HG03066 (cell line): ENCODE measurements around the gene HBA2.
"Not testable (repeated sequence)": the region's sequence is repeated elsewhere in the genome, so short reads cannot be mapped to it uniquely, and the experiment has no call there.

ENCODE experiments used
- ATAC-seq: cut with Tn5 transposase; IDR thresholded peaks from one replicate; pipeline ENCODE4 v1.9.1; 2021; ENCODE audit warnings: low read depth; ENCODE audit not compliant: unreplicated experiment

The HBA2 gene

DNA sequence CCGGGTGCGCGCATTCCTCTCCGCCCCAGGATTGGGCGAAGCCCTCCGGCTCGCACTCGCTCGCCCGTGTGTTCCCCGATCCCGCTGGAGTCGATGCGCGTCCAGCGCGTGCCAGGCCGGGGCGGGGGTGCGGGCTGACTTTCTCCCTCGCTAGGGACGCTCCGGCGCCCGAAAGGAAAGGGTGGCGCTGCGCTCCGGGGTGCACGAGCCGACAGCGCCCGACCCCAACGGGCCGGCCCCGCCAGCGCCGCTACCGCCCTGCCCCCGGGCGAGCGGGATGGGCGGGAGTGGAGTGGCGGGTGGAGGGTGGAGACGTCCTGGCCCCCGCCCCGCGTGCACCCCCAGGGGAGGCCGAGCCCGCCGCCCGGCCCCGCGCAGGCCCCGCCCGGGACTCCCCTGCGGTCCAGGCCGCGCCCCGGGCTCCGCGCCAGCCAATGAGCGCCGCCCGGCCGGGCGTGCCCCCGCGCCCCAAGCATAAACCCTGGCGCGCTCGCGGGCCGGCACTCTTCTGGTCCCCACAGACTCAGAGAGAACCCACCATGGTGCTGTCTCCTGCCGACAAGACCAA, at the start of gene HBA2:
Gene HBA2 (plus strand): TSS at position 503 of the 568 bp plus-strand sequence. CDS start 37 bp downstream, at position 540.
- ATAC-seq: not testable (repeated sequence)

DNA sequence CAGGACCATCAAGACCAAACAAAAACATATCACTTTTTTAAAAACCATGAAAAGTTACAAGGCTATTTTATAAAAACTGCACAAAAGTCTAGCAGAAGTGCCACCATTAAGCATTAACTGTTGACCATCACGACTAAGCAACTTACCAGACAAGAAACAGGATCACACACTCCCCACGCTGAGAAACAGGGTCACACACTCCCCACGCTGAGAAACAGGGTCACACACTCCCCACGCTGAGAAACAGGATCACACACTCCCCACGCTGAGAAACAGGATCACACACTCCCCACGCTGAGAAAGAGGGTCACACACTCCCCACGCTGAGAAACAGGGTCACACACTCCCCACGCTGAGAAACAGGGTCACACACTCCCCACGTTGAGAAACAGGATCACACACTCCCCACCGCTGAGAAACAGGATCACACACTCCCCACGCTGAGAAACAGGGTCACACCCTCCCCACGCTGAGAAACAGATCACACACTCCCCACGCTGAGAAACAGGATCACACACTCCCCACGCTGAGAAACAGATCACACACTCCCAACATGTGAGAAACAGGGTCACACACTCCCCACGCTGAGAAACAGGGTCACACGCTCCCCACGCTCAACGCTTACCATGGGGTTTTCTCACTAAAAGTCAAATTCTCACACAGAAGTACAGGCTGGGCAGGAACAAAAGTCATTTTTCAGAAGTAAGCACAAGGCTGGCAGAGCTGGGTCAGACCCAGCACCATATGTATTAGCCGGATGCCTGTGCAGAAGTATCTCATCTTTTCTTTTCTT, 48.9 kb upstream of the HBA2 start:
- ATAC-seq: not testable (repeated sequence)

DNA sequence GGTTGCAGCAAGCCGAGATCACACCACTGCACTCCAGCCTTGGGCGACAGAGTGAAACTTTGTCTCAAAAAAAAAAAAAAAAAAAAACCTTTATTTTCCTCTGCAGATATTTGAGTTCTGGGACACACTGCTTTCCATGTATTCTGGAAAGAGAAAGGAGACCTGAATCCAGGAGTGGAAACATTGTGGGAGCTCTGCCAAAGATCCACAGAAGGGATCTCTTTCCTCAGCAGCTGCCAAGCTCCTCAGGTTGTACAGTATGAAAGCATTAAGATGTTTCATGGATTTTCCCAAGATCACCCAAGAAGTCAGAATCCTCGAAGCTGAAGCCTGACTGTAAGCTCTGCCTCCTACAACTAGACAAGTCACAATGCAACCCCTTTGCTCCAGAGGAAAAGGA, 47.7 kb upstream of the HBA2 start:
- no peak for ATAC-seq

DNA sequence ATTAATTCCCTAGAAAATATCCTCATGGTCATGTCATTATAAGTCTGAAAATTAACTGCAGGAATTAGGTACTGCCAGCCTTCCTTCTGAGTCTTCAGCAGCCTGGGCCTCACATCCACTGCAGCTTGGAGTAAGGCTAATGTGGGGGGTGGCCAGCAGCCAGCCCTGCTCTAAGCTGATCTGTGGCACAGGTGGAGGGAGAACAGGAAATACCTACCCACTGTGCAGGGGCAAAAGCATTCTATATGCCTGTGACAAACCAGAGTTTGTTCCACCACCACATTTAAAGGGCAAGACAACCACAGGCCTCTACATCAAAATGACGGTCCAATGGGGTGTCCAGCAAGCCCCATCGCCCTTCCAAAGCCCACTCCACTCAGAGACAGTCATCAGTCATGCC, 43.6 kb upstream of the HBA2 start:
- no peak for ATAC-seq

DNA sequence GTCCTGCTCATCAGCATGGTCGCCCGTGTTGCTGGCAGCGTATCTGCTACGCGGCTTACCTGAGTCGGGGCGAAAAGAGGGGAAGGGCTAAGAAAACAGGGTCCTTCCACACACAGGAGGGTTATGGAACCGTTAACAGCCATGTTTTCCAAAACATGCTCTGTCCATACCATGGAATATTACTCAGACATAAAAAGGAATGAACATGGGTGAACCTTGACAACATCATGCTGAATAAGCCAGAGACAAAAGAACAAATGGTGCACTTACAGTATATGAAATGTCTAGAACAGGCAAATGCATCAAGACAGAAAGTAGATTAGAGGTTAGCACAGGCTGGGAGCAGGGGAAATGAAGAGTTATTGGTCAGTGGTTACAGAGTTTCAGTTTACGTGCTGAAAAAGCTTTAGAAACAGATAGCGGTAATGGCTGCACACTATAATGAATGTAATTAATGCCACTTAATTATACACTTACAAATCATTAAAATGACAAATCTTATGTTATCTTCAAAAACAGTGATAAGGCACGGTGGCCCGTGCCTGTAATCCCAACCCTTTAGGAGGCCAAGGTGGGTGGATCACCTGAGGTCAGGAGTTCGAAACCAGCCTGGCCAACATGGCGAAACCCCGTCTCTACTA, 42.0 kb upstream of the HBA2 start:
- no peak for ATAC-seq

DNA sequence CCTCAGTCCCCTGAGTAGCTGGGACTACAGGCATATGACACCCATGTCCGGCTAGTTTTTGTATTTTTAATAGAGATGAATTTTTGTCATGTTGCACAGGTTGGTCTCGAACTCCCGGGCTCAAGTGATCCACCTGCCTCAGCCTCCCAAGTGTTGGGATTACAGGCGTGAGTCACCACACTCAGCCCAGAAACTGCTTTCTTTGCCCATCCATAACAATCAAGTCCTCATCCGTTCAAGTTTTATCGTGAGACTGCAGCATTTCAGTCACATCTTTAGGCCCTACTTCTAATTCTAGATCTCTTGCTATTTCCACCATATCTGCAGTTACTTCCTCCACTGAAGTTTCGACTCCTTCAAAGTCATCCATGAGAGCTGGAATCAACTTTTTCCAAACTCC, 40.6 kb upstream of the HBA2 start:
- no peak for ATAC-seq

DNA sequence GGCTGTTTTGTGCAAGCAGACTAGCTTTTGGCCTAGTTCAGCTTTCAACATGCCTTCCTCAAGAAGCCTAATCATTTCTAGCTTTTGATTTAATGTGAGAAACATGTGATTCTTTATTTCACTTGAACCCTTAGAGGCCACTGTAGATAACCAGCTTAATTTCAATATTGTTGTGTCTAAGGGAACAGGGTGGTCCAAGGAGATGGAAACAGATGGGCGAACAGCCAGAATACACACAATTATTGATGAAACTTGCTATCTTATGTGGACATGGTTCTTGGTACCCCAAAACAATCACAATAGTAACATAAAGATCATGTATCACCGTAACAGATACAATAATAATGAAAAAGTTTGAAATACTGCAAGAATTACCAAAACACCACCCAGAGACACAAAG, 39.0 kb upstream of the HBA2 start:
- ATAC-seq: no peak

DNA sequence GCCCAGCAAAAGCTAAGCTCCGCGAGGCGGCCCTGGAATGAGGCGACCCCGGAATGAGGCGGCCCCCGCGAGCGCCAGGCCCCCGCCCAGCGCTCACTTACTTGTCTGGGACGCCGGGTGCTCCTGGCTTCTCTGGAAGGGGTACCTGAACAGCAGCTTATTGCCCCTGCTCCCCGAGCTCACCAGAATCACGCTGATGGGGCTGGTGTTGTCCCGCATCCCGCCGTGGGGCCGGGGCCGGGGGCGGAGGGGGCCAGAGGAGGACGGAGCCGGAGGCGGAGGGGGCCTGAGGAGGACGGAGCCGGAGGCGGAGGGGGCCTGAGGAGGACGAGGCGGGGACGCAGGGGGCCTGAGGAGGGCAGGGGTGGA, 34.6 kb upstream of the HBA2 start:
- no peak for ATAC-seq

DNA sequence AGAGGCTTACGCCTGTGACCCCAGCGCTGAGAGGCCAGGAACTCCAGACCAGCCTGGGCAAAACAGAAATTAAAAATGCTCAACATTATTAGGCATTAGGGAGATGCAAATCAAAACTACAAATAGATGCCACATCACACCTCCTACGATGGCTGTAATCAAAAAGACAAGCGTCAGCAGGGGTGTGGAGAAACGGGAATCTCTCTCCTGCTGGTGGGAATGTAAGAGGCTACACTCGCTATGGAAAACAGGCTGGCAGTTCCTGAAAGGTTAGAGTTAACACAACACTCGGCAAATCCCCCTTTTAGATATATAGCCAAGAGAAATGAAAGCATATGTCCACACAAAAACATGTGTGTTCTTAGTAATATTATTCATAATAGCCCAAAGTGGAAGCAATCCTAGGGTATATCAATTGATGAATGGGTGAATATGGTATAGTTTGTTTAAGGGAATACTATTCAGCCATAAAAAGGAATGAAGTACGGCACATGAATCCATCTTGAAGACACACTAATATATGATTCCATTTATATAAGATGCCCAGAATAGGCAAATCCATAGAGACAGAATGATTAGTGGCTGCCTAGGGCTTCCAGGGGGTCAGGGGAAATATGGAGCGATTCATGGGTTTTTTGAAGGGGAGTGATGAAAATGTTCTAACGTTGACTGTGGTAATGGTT, 32.4 kb upstream of the HBA2 start:
- no peak for ATAC-seq

DNA sequence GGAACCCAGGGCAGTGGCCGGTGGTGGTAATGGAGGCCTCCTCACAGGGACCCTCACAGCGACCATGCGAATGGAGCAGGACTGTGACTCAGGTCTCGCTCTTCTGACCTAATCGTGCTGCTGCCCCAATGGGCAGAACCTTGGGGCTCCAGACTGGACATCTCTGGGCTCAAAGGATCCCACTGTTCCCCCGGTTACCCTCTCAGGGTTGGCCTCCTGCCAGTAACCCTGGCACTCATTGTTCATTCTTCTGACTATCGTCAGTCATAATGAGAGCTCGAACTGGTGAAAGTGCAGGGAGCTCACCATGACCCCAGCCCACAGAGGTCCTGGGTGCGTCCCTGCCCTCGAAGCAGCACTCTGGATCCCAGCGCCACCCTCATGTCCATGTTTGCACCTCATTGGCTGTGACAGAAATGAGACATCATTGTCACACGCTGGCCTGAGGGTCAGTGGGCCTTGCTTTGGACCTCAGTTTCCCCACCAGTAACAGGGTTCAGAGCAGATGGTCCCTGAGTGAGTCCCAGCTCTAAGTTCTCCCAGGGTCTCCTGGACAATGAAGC, 30.2 kb upstream of the HBA2 start:
- no peak for ATAC-seq

DNA sequence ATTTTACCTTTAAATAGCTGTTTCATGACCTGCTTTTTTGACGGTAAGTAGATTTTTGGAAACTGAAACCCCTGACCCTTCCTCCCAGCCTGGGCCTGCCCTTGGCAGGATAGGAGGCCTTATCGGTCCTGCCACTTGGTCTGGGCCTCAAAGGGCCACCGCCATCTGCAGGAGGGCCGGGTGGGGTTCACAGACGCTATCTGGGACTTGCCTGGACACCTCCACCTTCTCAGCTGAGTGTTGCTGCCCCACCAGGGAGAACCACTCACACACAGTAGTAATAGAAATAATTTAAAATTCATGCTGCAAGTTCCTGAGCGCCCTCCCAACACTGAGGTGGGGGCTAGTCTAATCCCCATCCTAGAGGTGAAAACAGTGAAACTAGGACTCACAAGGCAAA, 29.6 kb upstream of the HBA2 start:
- ATAC-seq: no peak

DNA sequence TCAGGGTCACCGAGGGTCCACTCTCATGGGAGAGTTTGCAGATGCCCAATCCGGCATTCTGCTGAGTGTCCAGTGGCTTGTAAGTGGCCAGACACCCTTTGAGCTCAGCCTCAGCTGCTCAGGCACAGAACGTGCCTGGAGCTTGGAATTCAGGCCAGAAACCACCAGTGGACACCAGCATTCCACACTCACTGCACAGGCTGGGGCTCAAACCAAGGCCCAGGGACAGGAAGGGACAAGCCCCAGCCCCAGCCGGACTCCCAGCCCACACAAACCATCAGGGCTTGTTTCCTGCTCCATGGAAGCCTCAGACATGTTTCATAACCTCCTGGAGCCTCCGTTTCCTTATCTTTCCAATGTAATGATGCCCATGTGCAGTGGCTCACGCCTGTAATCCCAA, 29.2 kb upstream of the HBA2 start:
- no peak for ATAC-seq

DNA sequence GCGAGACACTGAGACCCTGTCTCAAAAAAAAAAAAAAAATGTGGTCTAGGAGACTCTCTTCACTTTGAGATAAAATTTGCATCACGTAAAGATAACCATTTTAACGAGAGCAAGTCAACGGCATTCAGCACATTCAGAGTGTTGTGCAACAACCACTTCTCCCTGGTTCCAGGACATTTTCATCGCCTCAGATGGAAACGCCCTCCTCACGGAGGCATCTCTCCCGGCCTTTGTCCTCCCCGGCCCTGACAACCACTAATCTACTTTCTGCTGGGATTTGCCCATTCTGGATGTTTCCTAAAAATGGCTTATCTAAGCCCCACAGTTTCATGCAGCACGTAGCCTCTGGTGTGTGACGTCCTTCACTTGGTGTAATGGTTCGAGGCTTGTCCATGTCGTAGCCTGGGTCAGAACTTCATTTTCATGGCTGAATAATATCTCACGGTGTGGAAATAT, 27.9 kb upstream of the HBA2 start:
- no peak for ATAC-seq

DNA sequence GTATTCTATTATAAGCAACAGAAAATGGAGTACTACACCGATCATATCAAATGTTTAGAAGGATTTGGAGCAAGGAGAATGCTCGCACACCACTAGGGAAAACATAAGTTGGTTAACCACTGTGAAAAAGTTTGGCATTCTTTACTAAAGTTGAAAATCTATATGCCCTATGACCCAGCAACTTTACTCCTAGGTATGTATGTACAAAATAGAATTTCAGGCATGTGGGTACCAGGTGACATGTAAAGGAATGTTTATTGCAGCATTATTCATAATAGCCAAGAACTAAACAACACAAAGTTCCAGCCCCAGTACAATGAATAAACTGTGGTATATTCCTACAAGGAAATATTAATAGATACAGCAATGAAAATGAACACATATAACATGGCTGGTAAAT, 26.0 kb upstream of the HBA2 start:
- ATAC-seq: no peak

DNA sequence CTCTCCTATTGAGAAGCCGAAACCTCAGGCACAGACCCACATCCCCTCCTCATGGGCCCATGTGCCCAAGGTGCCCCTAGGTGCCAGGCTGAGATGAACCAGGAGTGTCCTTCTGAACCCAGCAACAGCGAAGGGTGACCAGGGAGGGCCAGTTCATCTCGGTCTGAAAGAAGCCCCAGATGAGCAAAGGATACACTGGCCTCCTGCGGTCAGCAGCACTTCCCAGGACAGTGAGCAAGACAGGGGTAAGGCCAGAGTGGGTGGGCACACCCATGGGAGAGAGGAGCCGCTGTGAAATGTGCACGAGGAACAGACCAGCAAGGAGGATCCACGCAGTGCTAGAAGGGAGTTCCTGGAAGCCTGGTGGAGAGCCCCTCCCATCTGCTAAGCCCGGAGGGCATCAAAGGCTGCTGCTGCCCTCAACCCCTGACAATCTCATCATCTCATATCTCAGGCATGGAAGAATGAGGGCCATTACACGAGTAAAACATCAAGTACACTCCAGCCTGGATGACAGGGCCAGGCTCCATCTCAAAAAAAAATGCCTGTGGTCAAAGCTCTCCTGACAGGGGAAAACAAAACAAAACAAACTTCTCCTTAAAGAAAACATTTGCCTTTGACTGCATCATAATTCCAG, 23.5 kb upstream of the HBA2 start:
- no peak for ATAC-seq

DNA sequence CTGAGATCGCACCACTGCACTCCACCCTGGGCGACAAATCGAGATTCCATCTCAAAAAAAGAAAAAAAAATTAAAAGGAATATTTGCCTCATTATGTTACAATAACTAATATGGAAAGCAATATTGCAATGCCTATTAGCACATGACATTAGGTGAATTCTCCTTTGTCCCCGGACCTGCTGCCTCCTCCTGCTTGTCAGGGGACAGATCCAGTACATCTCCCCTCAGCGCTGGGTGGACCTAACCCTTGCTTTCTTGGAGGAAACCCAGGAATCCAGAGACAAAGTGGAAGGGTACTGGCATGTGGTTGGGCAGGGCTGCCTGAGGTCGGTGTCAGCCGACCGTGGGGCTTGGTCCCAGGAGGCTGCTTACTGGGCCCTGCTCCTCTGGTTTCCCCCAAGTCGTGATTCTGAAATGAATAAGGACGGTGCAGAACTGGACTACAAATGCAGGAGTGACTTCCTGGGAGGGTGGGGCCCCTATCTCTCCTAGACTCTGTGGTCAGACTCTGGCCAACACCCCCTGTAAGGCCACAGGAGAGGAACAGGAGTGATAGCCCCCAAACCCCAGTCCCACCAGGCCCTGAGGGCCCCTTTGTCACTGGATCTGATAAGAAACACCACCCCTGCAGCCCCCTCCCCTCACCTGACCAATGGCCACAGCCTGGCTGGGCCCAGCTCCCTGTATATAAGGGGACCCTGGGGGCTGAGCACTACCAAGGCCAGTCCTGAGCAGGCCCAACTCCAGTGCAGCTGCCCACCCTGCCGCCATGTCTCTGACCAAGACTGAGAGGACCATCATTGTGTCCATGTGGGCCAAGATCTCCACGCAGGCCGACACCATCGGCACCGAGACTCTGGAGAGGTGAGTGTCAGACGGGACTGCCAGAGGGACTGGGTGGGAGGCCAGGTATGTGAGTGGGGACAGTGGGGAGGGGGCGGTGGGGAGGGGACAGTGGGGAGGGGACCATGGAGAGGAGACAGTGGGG, 20.2 kb upstream of the HBA2 start, which contains the start of gene HBZ:
Gene HBZ (plus strand): TSS at position 504 of the 988 bp plus-strand sequence. CDS start 266 bp downstream, at position 770.
- ATAC-seq: no peak

DNA sequence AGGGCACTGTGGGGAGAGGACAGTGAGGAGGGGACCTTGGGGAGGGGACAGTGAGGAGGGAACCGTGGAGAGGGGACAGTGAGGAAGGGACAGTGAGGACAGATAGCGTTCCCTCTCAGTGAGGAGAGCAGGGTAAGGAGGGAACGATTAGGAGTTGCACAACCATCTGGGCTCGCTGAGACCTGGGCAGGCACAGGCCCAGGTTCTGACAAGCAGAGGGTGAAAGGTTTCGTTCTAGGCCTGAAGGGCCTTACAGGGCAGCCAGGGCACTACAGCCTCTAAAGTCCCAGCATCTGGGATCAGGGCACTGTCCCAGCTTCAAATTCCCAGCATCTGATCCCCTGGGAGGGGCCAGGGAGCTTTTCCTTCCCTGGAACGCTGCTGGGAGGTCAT, 19.6 kb upstream of the HBA2 start:
- not testable (repeated sequence) for ATAC-seq

DNA sequence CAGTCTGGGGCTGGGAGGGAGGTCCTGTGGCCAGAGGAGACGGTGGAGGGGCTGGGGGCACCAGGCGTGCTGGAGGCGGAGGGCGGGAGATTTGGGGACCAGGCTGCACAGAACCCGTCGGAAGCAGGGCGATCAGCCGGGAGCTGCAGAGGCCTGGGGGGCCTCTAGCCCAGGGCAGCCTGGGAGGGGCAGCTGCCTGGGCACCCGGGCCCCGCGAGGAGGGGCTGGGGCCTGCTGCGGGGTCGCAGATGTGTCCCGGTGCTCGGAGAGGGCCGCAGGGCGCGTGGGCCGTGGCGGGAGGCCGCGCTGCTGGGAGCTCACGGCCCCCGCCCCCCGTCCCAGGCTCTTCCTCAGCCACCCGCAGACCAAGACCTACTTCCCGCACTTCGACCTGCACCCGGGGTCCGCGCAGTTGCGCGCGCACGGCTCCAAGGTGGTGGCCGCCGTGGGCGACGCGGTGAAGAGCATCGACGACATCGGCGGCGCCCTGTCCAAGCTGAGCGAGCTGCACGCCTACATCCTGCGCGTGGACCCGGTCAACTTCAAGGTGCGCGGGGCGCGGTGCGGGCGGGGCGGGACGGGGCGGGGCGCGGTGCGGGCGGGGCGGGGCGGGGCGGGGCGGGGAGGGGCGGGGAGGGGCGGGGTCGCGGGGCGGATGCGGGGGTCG, 19.0 kb upstream of the HBA2 start:
- not testable (repeated sequence) for ATAC-seq
